Vagina (tissue), 2 donors: ENCODE results near the gene PDRG1. TPM values are rescaled to one million over a fixed set of nuclear protein-coding genes. Genes with fewer than 3 reads are reported as not detected.
"Not testable (repeated sequence)": the region's sequence is repeated elsewhere in the genome, so short reads cannot be mapped to it uniquely, and the experiment has no call there.

Source experiments
- DNase-seq, 2 donors: peaks; one replicate each; pipeline ENCODE4 v3.0.0-alpha.2; 2017; ENCODE audit errors: extremely low spot score in 2 of 2
- H3K27ac ChIP-seq: fragments of 200-600 bp; sonication (generic); one replicate; pipeline ENCODE4 v1.5.1; 2019
- H3K27me3 ChIP-seq: fragments of 200-600 bp; sonication (generic); one replicate; pipeline ENCODE4 v1.5.1; 2019
- H3K36me3 ChIP-seq, 2 donors: fragments of 200-600 bp; sonication (generic); one replicate each; pipeline ENCODE4 v1.5.1; 2017 to 2019
- H3K4me1 ChIP-seq: fragments of 200-600 bp; sonication (generic); one replicate; pipeline ENCODE4 v1.5.1; 2019
- H3K4me3 ChIP-seq, 2 donors: fragments of 200-600 bp; sonication (generic); 1 replicate in 1 of 2; 2 replicates in 1 of 2; pipeline ENCODE4 v1.5.1; 2016 to 2019
- H3K9me3 ChIP-seq: fragments of 200-600 bp; sonication (generic); one replicate; pipeline ENCODE4 v1.5.1; 2019
- POLR2A ChIP-seq, 2 donors: fragments of 450-650 bp; IDR thresholded peaks; one replicate each; pipeline ENCODE4 v1.6.1; 2017; ENCODE audit warnings: antibody characterized with exemption in 2 of 2, mild to moderate bottlenecking in 2 of 2, moderate library complexity in 2 of 2
- POLR2AphosphoS5 ChIP-seq, 2 donors: sonication (generic); formaldehyde crosslinking; IDR thresholded peaks; one replicate each; pipeline ENCODE4 v1.9.0; 2017; ENCODE audit warnings: antibody characterized with exemption in 2 of 2, mild to moderate bottlenecking in 2 of 2, low read depth in 1 of 2; ENCODE audit not compliant: insufficient read depth in 1 of 2
- intact Hi-C: fragments of 100-400 bp; cut with DNase I; formaldehyde crosslinking; loops from one replicate; pipeline ENCODE4 v1.15.1; 2023
- total RNA-seq: library from RNA; depleted of rRNA; stranded (reverse); fragments of >200 nt; gene quantifications from one replicate; pipeline ENCODE4 v1.2.3, GENCODE V29; 2016
- TF ChIP-seq, protein P1 (sequence below), 3 experiments: fragments of 450-650 bp in 2 of 3; fragments of 200-600 bp in 1 of 3; sonication (generic) in 1 of 3; IDR thresholded peaks; one replicate each; pipeline ENCODE4 v1.5.1; 2017 to 2019; ENCODE audit warnings: antibody characterized with exemption in 3 of 3, mild to moderate bottlenecking in 2 of 3, moderate library complexity in 2 of 3

Gene PDRG1
- total RNA-seq, 1 donor from 2014 or later = 5.9 TPM

GRCh38 chr20:31922588-31922987 is 29.3 kb downstream of the PDRG1 start:
- Histone ChIP-seq H3K36me3 (no peaks in the 10 kb centered on the region), H3K4me1 (no peaks in the 10 kb centered on the region), H3K9me3 (no peaks in the 10 kb centered on the region), H3K4me3 (no peak overlapping the region), H3K27ac (no peak overlapping the region), H3K27me3 (no peaks in the 10 kb centered on the region)
- DNase-seq = no peak
- TF ChIP-seq POLR2A (IDR thresholded peaks at IDR 0.05) = no peak
- TF ChIP-seq, protein P1, sequence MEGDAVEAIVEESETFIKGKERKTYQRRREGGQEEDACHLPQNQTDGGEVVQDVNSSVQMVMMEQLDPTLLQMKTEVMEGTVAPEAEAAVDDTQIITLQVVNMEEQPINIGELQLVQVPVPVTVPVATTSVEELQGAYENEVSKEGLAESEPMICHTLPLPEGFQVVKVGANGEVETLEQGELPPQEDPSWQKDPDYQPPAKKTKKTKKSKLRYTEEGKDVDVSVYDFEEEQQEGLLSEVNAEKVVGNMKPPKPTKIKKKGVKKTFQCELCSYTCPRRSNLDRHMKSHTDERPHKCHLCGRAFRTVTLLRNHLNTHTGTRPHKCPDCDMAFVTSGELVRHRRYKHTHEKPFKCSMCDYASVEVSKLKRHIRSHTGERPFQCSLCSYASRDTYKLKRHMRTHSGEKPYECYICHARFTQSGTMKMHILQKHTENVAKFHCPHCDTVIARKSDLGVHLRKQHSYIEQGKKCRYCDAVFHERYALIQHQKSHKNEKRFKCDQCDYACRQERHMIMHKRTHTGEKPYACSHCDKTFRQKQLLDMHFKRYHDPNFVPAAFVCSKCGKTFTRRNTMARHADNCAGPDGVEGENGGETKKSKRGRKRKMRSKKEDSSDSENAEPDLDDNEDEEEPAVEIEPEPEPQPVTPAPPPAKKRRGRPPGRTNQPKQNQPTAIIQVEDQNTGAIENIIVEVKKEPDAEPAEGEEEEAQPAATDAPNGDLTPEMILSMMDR (IDR thresholded peaks at IDR 0.05) = no peak
- intact Hi-C loops = no loop called here

GRCh38 chr20:31922181-31922580 is 29.7 kb downstream of the PDRG1 start:
- H3K27me3 ChIP-seq = no peaks in the 10 kb centered on the region
- no peak overlapping the region for H3K4me3 ChIP-seq
- no peaks in the 10 kb centered on the region for H3K36me3 ChIP-seq
- intact Hi-C loops = no loop called here
- TF ChIP-seq POLR2AphosphoS5 (IDR thresholded peaks at IDR 0.05; ENCODE audit: insufficient read depth in 1 of 2, low read depth in 1 of 2) (no peak), POLR2A (IDR thresholded peaks at IDR 0.05) (no peak)
- TF ChIP-seq, protein P1 (IDR thresholded peaks at IDR 0.05) = no peak
- H3K4me1 ChIP-seq = no peaks in the 10 kb centered on the region
- no peaks in the 10 kb centered on the region for H3K9me3 ChIP-seq
- no peak for DNase-seq
- H3K27ac ChIP-seq = no peak overlapping the region

- H3K27ac ChIP-seq, H3K9me3 ChIP-seq, DNase-seq, H3K4me3 ChIP-seq, H3K27me3 ChIP-seq, intact Hi-C loops, H3K36me3 ChIP-seq, H3K4me1 ChIP-seq: not testable (repeated sequence)
Observed at GRCh38 chr20:31921480-31921879, 30.4 kb downstream of the PDRG1 start.

DNA sequence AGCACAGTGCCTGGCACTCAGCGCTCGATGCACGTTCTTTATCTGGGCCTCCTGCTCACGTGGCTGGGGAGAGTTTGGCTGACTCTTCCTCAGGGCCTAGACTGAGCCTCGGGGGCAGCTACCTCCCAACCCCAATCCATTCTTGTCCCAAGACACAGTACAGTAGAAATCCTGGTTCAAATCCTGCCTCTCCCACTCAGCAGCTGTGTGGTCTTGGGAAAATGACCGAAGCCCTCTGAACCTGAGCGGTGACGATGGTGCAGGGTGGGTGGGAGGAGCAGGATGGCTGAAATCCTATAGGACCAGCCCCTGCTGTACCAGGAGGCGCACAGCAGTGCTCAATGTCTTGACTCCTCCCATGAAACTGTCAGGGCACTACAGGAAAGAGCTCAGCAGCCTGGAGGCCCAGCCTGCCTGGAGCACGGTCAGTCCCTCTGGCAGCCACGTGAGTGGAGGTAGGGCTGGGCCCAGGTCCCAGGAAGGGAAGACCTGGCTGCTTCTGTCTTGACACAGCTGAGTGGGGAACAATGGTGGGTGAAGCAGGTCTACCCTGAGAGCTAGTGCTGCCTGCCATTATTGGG is 31.5 kb downstream of the PDRG1 start:
- Histone ChIP-seq H3K36me3 (no peaks in the 10 kb centered on the region), H3K4me3 (no peak overlapping the region), H3K27me3 (no peaks in the 10 kb centered on the region), H3K4me1 (no peaks in the 10 kb centered on the region), H3K27ac (no peak overlapping the region), H3K9me3 (no peaks in the 10 kb centered on the region)
- intact Hi-C loops = no loop called here
- DNase-seq = no peak
- TF ChIP-seq, protein P1 (IDR thresholded peaks at IDR 0.05) = no peak
- TF ChIP-seq POLR2AphosphoS5 (IDR thresholded peaks at IDR 0.05; ENCODE audit: insufficient read depth in 1 of 2, low read depth in 1 of 2) (no peak), POLR2A (IDR thresholded peaks at IDR 0.05) (no peak)

GRCh38 chr20:31919410-31920155 is 32.3 kb downstream of the PDRG1 start:
- H3K36me3 ChIP-seq = no peaks in the 10 kb centered on the region
- intact Hi-C loops = no loop called here
- no peaks in the 10 kb centered on the region for H3K9me3 ChIP-seq
- no peaks in the 10 kb centered on the region for H3K27me3 ChIP-seq
- TF ChIP-seq, protein P1 (IDR thresholded peaks at IDR 0.05) = no peak
- TF ChIP-seq POLR2AphosphoS5 (IDR thresholded peaks at IDR 0.05; ENCODE audit: insufficient read depth in 1 of 2, low read depth in 1 of 2) = no peak
- no peak overlapping the region for H3K4me3 ChIP-seq
- no peak for DNase-seq
- H3K27ac ChIP-seq = no peak overlapping the region
- H3K4me1 ChIP-seq = no peaks in the 10 kb centered on the region
